SU-DHL-6 (cell line): Measurements from ENCODE around the gene SPATC1L.

ENCODE experiments used
- EZH2phosphoT487 ChIP-seq: fragments of 200-600 bp; sonication (generic), shearing (Covaris generic); conservative IDR thresholded peaks from 2 replicates; pipeline ENCODE4 v1.6.1; 2018; ENCODE audit warnings: mild to moderate bottlenecking, antibody characterized with exemption, low read length, moderate library complexity, mixed read lengths
- TF ChIP-seq, protein P1 (sequence below): fragments of 200-600 bp; sonication (generic); IDR thresholded peaks from one replicate; pipeline ENCODE4 v1.5.1; 2017; ENCODE audit warnings: antibody characterized with exemption, mild to moderate bottlenecking, low read length, moderate library complexity; ENCODE audit not compliant: insufficient read depth, poor library complexity, severe bottlenecking

GRCh38 chr21:46179708-46180078 lies 4.6 kb downstream of the SPATC1L start:
- TF ChIP-seq, protein P1, sequence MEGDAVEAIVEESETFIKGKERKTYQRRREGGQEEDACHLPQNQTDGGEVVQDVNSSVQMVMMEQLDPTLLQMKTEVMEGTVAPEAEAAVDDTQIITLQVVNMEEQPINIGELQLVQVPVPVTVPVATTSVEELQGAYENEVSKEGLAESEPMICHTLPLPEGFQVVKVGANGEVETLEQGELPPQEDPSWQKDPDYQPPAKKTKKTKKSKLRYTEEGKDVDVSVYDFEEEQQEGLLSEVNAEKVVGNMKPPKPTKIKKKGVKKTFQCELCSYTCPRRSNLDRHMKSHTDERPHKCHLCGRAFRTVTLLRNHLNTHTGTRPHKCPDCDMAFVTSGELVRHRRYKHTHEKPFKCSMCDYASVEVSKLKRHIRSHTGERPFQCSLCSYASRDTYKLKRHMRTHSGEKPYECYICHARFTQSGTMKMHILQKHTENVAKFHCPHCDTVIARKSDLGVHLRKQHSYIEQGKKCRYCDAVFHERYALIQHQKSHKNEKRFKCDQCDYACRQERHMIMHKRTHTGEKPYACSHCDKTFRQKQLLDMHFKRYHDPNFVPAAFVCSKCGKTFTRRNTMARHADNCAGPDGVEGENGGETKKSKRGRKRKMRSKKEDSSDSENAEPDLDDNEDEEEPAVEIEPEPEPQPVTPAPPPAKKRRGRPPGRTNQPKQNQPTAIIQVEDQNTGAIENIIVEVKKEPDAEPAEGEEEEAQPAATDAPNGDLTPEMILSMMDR, result no peak
- TF ChIP-seq EZH2phosphoT487, result no peak
